ENCODE results near the gene GANAB.
A peak's percentile ranks its signal among the peaks of the same experiment; 100 is the strongest.
"Not testable (repeated sequence)": the region's sequence is repeated elsewhere in the genome, so short reads cannot be mapped to it uniquely, and the experiment has no call there.

GANAB gene

GRCh38 chr11:62600367-62601121 is 45.9 kb downstream of the GANAB start:
- no peak for DNase-seq

- no peak for DNase-seq
Observed at GRCh38 chr11:62599901-62600300, 46.5 kb downstream of the GANAB start.

- DNase-seq: peak; percentile 97
Observed at GRCh38 chr11:62599069-62599696, 47.2 kb downstream of the GANAB start.

- no peak for DNase-seq
Observed at GRCh38 chr11:62595124-62595523, 51.3 kb downstream of the GANAB start.

DNA sequence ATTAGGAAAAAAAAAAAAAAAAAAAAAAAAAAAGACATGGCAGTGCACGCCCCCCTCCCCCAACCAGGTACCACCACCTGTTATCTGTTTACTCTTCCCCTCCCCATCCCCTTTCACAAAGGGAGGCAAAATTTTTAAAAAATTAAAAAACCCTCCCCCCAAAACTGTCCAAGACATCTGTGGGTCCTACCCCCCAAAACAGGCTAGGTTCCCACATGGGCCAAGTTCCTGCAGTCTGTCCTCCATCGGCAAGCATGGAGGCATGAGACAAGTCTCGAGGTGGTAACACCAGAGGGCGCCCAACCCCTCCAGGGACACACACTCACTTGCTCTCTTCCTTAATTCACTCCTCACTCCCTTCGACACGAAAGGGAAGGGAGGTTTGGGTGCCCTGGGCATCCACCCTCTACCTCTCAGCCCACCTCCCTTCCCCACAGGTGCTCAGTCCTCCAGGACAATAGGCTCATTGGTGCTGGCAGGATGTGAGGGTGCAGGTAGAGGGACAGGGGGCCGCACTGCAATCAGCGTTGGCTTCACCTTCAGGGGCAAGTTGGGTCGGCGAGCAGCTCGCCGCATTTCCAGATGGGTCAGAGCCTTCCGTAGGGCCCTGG is 52.9 kb downstream of the GANAB start:
- DNase-seq: peak; percentile 80

- DNase-seq: peak; percentile 19
Observed at GRCh38 chr11:62592989-62593421, 53.4 kb downstream of the GANAB start.

DNA sequence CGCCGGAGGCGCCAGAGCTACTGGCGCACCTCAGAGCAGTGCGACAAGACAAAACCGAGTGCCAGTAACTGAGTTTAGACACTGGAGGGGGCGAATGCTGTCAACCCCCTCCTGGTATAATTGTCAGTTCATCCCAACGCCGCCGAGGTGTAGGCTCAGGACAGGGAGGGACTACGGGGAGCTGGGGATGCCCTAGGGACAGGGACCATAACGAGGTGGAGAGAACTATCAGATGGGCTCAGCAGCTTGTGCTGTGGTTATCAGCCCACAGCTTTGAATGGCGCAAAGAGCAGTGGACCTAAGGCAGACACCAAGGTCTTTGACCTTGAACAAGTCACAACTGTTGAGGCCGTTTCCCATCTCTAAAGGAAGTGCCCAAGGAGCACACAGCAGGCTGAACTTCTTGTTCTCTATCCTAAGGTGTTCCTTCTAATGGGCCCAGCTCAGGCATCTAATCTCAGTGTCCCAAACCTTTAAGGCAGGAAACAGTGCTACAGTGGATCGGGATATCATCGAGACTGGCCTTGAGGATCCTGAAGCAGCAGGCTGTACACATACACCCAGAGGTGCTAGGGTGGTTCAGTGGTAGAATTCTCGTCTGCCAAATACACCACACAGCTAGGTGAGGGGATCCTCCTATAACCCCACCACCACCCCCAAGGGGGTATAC is 54.1 kb downstream of the GANAB start:
- peak; percentile 12 for DNase-seq

GRCh38 chr11:62591448-62592145 is 54.8 kb downstream of the GANAB start, which contains the start of gene TUT1:
Gene TUT1 (minus strand): TSS chr11:62591523. CDS start chr11:62591485, 38 bp downstream.
- peak; percentile 98 for DNase-seq

DNA sequence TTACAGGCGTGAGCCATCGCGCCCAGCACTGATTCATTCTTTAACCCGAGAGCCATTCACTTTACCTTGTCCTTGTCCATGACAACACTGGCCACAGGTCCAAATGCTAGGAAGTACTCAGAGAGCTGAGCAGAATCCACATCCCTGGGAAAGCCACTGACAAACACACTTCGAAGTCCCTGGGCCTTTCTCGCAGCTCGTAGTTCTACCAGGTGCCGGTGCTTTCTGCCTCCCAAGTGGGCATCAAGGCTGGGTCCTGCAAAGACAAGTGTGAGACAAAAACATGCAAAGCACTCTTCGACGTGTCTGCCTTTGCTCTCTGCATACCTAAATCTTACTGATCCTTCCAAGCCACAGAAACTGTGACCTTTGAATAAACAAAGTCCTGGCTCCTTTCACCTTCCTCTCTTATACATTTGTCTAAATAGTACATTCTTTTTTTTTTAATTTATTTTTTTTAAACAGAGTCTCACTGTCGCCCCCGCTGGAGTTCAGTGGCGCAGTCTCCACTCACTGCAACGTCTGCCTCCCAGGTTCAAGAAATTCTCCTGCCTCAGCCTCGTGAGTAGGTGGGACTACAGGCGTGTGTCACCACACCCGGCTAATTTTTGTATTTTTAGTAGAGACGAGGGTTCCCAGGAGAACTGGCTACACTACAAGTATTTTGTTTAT is 57.3 kb downstream of the GANAB start:
- DNase-seq: no peak

DNA sequence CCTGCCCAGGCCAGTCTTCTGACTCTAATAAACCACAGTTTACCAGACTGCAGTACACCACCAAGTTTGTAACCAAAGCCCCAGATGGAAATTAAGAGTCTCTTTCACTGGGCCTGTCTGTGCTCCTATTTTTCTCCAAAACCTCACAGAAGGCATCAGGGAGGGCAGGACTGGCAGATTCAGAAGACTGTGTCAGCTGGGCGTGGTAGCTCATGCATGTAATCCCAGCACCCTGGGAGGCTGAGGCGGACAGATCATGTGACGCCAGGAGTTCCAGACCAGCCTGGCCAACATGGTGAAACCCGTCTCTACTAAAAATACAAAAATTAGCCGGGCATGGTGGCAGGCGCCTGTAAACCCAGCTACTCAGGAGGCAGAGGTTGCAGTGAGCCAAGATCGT is 61.1 kb downstream of the GANAB start:
- DNase-seq: not testable (repeated sequence)

- not testable (repeated sequence) for DNase-seq
Observed at GRCh38 chr11:62581735-62582134, 64.7 kb downstream of the GANAB start.

DNA sequence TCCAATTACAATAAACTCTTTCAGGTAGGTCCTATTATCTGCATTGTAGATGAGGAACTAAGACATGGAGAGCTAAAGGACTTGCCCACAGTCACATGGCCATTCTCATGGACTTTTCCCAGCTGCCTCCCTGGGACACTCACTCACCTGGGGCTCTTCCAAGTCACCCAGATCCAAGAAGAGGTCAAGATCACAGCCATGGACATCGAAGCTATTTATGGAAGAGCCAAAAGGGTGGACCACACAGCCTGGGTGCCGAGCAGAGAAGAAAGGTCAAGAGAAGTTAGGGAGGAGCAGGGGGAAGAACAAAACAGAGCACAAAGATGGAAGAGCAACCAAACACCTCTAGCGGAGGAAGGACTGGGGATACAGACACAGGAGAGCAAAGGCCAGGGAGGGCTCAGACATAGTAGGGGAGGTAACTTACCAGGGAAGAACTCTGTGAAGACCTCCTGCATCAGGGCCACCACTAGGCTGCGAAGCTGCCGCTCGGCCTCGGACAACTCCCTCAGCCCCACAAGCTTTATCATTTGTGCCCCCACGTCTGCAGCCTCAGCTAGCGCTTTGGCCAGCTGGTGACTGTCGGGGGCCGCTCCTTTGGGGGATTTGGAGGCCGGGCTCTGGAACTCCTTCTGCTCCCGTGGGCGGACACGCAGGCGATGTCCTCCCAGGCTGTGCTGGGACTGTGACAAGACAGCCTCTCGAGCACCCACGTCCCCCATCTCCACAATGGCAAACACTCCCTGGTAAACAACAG is 65.3 kb downstream of the GANAB start:
- DNase-seq: no peak

- no peak for DNase-seq
Observed at GRCh38 chr11:62579252-62579651, 67.2 kb downstream of the GANAB start.

- no peak for DNase-seq
Observed at GRCh38 chr11:62578541-62578940, 67.9 kb downstream of the GANAB start.

DNA sequence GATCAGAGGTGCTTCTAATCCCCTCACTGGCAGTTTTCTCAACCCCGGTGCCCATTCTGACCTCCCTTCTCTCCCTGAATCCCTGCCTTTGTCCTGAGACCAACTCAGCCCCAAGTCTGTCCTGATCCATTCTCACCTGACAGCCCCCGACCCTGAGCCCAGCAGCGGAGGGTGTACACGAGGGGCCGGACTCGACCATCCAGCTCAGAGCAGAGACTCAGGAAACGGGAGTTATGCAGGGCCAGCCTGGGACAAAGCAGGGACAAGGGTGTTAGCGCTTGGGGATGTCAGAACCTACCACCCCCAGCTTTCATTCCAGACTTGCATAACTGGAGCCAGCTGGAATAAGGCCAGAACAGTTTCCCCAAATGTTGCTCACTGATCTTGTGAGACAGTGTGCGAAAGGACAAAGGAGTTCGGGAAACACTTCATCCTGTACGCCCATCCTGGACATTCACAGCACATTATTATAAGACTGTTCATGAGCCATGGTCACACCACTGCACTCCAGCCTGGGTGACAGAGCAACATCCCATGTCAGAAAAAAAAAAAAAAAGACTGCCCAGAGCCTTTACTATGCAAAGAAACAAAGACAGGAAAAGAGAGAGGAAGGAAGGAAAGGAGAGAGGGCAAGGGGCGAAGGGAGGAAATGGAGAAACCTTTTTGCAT is 69.2 kb downstream of the GANAB start:
- no peak for DNase-seq

DNA sequence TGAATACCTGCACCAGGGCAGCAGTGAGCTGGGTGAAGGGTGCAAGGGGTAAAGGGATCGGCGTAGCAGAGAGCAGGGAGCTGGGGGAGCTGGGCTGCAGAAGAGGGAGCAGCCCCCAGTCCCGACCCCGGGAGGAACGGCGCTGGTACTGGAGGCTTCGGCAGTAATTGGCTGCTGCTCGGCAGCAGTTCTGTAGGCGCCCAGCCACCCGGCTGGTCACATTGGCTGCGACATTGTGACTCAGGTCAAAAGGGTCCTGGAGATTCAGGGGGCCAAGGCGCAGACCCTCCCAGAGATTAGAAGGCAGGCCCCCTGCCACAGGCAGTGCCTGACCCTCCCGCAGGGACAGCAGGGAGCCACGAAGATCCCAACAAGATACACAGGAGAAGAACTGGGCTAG is 70.6 kb downstream of the GANAB start:
- DNase-seq: no peak

GRCh38 chr11:62575156-62575555 is 71.3 kb downstream of the GANAB start:
- no peak for DNase-seq

Data from femur (tissue), 1 donor.